Omental fat pad (tissue), 4 donors: Measurements from ENCODE around the gene LIPA. TPM values are rescaled to one million over a fixed set of nuclear protein-coding genes. Genes with fewer than 3 reads are reported as not detected.
"Not testable (repeated sequence)": the region's sequence is repeated elsewhere in the genome, so short reads cannot be mapped to it uniquely, and the experiment has no call there.

Experiments
- ATAC-seq: fragments of 150-250 bp; one replicate; pipeline ENCODE4 v1.9.1; 2016; ENCODE audit warnings: mild to moderate bottlenecking, moderate library complexity; ENCODE audit not compliant: low FRiP score
- DNase-seq: peaks from one replicate; pipeline ENCODE4 v3.0.0-alpha.2; 2019; ENCODE audit warnings: low spot score
- CTCF ChIP-seq, 3 donors: fragments of 450-650 bp; IDR thresholded peaks; one replicate each; pipeline ENCODE4 v1.5.1; 2016 to 2017; ENCODE audit warnings: antibody characterized with exemption in 3 of 3, mild to moderate bottlenecking in 3 of 3, moderate library complexity in 2 of 3
- total RNA-seq, 4 donors: library from RNA; depleted of rRNA; stranded (reverse); fragments of >200 nt; gene quantifications; one replicate each; pipeline ENCODE4 v1.1.0, GENCODE V29; 2016

Gene LIPA
- total RNA-seq, 4 donors from 2014 or later, result 77.0 to 354 (median 105) TPM

GRCh38 chr10:89183571-89183970 is 68.0 kb downstream of the LIPA start:
- DNase-seq, result no peak
- no peak for TF ChIP-seq CTCF (IDR thresholded peaks at IDR 0.05)
- ATAC-seq, result no peak

DNA sequence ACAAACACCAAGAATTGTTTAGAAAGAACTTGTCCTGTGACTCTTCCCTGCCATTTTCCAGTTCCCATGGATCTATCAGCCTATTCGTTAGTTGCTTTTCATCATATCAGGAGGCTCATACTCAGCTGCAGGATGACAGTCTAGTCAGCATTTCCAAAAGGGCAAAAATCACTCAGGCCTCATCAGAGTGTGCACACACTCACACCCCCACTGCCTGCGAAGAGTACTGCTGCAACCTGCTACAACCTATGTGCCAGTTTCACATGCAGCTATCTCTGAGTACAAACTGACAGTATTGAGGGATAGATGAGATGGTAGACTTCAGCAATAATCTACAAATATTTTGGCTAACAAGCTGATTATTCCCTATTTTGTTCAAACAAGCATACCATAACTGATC is 68.7 kb downstream of the LIPA start:
- no peak for DNase-seq
- no peak for ATAC-seq
- TF ChIP-seq CTCF (IDR thresholded peaks at IDR 0.05), result no peak

DNA sequence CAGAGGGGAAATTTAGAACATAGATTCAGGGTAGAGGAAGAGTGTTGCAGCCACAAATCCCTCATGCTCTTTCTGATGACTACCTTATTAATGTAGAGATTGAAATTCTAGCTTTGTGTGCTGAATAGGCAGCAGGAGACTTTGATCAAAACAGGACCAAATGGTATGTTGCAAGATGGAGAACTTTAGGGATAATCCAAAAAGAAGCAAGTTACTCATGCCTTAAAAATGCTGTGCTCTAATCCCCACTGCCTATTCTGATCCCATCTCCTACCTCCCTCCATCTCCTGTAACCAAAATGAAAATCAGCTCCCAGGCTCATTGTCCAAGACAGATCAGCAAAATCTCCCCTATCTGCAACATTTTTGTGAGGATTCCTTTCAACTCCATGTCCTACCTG is 75.8 kb downstream of the LIPA start:
- no peak for ATAC-seq
- TF ChIP-seq CTCF (IDR thresholded peaks at IDR 0.05), result no peak
- no peak for DNase-seq

DNA sequence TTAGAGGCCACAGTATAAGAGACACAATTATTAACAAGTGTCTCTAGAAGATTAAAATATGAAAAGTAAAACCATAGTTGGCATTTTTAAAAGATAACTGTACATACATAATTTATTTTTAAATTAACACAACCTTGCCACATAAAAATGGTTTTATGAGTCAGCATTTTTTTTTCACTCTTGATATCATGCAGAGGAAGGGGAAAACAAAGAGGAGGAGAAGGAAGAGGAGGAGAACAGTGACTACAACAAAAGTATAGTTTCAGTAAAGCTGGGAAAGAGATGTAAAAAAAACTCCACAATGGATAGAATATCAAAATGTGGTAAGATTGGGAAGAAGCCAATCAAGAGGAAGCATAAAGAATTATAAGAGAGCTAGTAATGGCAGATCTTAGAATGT is 78.5 kb downstream of the LIPA start:
- ATAC-seq (no peak), DNase-seq (no peak)
- TF ChIP-seq CTCF (IDR thresholded peaks at IDR 0.05), result no peak

GRCh38 chr10:89171996-89172395 is 79.6 kb downstream of the LIPA start:
- ATAC-seq (no peak), DNase-seq (no peak)
- no peak for TF ChIP-seq CTCF (IDR thresholded peaks at IDR 0.05)

DNA sequence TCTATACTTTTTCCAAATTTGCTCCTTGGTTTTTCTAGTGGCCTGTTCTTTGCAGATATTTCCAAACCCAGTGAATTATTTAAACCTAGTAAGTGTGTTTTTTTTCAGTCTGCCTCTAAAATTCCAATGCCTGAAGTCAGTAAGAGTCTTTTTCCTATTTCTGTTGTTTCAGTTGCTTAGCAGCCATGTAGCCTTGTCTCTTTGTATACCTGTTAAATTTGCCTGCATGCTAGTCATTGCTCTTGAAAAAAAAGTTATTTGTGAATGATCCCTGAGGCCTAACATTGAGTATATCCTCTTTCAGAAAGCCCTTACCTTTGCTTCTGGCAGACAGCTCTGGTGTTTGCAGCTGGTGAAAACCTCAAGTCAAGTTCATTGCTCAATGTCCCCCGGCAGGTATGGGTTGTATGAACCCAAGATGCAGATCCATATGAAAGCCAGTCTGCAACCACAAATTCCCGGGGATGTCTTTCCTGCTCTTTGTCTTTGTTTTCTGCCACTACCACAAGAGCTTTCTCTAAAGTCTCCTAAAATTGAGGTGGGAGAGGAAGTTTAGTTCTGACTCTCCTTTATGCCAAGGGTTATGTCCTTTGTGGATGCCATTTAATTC is 80.2 kb downstream of the LIPA start:
- no peak for DNase-seq

DNA sequence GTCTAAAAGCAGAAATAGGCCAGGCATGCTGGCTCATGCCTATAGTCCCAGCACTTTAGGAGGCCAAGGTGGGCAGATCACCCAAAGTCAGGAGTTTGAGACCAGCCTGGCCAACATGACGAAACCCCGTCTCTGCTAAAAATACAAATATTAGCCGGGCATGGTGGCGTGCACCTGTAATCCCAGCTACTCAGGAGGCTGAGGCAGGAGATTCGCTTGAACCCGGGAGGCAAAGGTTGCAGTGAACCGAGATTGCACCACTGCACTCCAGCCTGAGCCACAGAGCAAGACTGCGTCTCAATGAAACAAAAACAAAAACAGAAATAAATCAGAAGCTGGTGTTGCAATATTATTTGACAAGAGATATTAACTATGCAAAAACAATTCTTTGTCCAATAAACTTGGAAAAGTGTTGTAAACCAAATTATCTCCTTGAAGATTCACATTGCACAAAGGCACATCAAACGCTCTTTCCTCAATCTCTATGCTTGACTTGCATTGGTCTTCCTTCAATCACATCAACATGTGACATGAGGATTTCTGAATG is 83.1 kb downstream of the LIPA start:
- not testable (repeated sequence) for ATAC-seq, DNase-seq

More for the DNA sequence above, 80.2 kb downstream of the LIPA start:
- no peak for TF ChIP-seq CTCF (IDR thresholded peaks at IDR 0.05)
- no peak for ATAC-seq
